T-helper 1 cell treated with Interleukin-12 subunit alpha and Interleukin-12 subunit beta and Interleukin-4 antibody, amounts not matched to agents 30 μg/mL and 1 μg/mL, for 36 hours (primary cell): Measurements from ENCODE around the gene MYH13.

Experiments used
- H3K27ac Mint-ChIP-seq: one replicate; pipeline ENCODE4 v1.8.0; 2021; ENCODE audit warnings: mild to moderate bottlenecking, mixed read lengths
- H3K27me3 Mint-ChIP-seq: one replicate; pipeline ENCODE4 v1.8.0; 2021; ENCODE audit warnings: low read depth, mixed read lengths
- H3K36me3 Mint-ChIP-seq: one replicate; pipeline ENCODE4 v1.8.0; 2021; ENCODE audit warnings: low read depth, mixed read lengths
- H3K4me1 Mint-ChIP-seq: one replicate; pipeline ENCODE4 v1.8.0; 2021; ENCODE audit warnings: low read depth, mixed read lengths
- H3K4me3 Mint-ChIP-seq: one replicate; pipeline ENCODE4 v1.8.0; 2021; ENCODE audit warnings: mild to moderate bottlenecking, moderate library complexity, mixed read lengths
- H3K9me3 Mint-ChIP-seq: one replicate; pipeline ENCODE4 v1.8.0; 2021; ENCODE audit warnings: mixed read lengths

MYH13 gene

DNA sequence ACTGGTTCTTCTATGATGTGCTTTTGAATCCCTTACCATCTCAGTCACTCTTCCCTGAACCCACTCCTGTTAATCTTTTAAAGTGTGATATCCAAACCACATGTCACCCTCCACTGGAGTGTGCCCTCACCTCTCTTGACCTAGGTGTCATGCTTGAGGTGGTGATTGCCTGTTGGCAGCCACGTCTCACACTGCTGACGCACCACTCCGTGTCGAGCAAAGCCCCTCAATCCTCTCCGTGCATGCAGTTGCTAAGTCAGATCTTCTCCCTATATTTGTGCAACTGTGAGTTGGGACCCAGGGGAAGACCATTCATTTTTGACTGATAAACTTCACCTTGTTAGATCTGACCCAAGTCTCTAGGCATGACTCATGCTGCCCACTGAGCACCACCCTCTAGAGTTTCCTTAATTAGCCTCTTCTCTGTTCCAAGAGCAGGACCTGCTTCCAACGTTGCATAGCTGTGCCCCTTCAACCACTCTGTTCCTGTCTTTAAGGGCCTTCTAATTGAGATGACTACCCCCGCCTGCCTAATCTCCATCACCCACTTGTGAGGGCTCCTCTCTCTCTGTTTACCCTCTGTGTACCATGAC lies 2.7 kb downstream of the MYH13 start:
- Mint-ChIP-seq H3K36me3 (no peaks in the 10 kb centered on the region), H3K4me3 (no peak overlapping the region), H3K4me1 (no peaks in the 10 kb centered on the region), H3K9me3 (no peaks in the 10 kb centered on the region), H3K27ac (no peak overlapping the region), H3K27me3 (no peaks in the 10 kb centered on the region)

DNA sequence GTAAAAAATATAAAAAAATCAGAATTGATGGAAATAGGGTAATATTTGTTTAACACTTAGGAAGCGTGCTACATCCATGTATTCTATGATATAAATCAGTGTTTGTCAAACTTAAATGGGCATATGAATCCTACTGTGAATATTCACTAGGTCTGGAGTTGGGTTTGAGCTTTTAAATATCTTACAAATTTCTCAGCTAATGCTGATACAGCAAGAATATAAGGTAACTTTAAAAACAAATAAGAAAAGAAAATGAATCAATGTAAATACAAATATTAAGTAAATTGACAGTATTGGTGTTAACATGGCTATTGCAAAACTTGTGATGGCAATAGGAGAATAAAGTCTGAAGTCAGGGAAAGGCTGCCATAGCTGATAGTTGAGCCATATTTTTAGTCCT lies 3.6 kb downstream of the MYH13 start:
- H3K27ac Mint-ChIP-seq: no peak overlapping the region
- no peaks in the 10 kb centered on the region for H3K36me3 Mint-ChIP-seq
- H3K27me3 Mint-ChIP-seq: no peaks in the 10 kb centered on the region
- no peaks in the 10 kb centered on the region for H3K9me3 Mint-ChIP-seq
- no peaks in the 10 kb centered on the region for H3K4me1 Mint-ChIP-seq
- no peak overlapping the region for H3K4me3 Mint-ChIP-seq

DNA sequence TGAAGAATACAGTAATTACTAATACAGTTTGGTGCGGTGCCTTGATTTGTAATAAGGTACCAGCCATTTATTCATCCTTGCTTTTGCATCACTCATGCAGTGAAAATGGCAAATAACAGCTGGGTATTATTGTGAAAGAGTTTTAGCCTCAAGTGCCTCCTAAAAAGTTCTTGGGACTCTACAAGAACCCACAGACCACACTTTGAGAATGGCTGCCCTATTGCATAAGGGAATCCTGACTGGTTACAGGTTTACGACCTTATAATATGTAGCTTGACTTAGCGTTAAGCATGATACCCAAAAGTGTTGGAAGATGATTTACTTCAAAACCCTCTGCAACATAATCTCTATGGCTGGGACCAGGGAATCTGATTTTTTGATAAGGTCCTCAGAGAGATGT lies 4.2 kb downstream of the MYH13 start:
- H3K36me3 Mint-ChIP-seq: no peaks in the 10 kb centered on the region
- no peaks in the 10 kb centered on the region for H3K27me3 Mint-ChIP-seq
- H3K4me3 Mint-ChIP-seq: no peak overlapping the region
- H3K27ac Mint-ChIP-seq: no peak overlapping the region
- no peaks in the 10 kb centered on the region for H3K9me3 Mint-ChIP-seq
- H3K4me1 Mint-ChIP-seq: no peaks in the 10 kb centered on the region

DNA sequence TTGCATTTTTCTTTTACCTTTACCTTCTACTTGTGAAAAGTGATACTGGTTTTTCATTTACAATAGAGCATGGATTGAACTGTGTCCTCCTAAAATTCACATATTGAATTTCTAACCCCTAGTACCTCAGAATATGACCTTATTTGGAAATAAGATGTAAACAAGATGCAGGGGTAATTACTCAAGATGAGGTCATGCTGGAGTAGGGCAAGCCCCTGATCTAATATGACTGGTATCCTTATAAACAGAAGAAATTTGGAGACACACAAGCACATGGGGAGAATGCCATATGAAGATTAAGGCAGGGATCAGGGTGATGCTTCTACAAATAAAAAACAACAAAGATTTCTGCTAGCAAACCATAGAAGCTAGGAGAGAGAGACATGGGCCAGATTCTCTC lies 12.2 kb downstream of the MYH13 start:
- Mint-ChIP-seq H3K4me1 (no peaks in the 10 kb centered on the region), H3K27ac (no peak overlapping the region), H3K9me3 (no peaks in the 10 kb centered on the region), H3K27me3 (no peaks in the 10 kb centered on the region), H3K36me3 (no peaks in the 10 kb centered on the region), H3K4me3 (no peak overlapping the region)

GRCh38 chr17:10357768-10358167 lies 15.0 kb downstream of the MYH13 start:
- no peaks in the 10 kb centered on the region for H3K27me3 Mint-ChIP-seq

GRCh38 chr17:10354651-10355050 lies 18.2 kb downstream of the MYH13 start:
- Mint-ChIP-seq H3K4me3 (no peak overlapping the region), H3K9me3 (peaks cover 3% of the 10 kb centered on the region), H3K27ac (no peak overlapping the region), H3K36me3 (no peaks in the 10 kb centered on the region), H3K27me3 (no peaks in the 10 kb centered on the region), H3K4me1 (no peaks in the 10 kb centered on the region)

More at GRCh38 chr17:10357768-10358167, 15.0 kb downstream of the MYH13 start:
- Mint-ChIP-seq H3K4me1 (no peaks in the 10 kb centered on the region), H3K4me3 (no peak overlapping the region), H3K36me3 (no peaks in the 10 kb centered on the region), H3K27ac (no peak overlapping the region), H3K9me3 (no peaks in the 10 kb centered on the region)

DNA sequence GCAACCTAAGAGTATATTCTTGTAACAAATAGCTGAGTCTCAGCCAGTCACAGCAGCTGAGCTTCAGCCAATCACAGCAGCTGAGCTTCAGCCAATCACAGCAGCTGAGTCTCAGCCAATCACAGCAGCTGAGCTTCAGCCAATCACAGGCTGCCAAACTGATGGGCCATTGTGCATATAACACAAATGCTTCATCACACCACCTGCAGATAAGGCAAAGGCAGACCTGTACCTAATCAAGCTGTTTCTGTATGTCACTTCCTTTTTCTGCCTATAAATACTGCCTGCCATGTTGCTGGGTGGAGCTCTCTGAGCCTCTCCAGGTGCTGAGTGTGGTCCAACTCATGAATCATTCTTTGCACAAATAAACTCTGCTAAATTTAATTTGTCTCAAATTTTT lies 19.9 kb downstream of the MYH13 start:
- no peak overlapping the region for H3K27ac Mint-ChIP-seq
- no peaks in the 10 kb centered on the region for H3K4me1 Mint-ChIP-seq
- H3K4me3 Mint-ChIP-seq: no peak overlapping the region
- no peaks in the 10 kb centered on the region for H3K36me3 Mint-ChIP-seq
- H3K9me3 Mint-ChIP-seq: peaks cover 3% of the 10 kb centered on the region
- H3K27me3 Mint-ChIP-seq: no peaks in the 10 kb centered on the region

- Mint-ChIP-seq H3K27ac (no peak overlapping the region), H3K27me3 (no peaks in the 10 kb centered on the region), H3K4me1 (no peaks in the 10 kb centered on the region), H3K4me3 (no peak overlapping the region), H3K36me3 (no peaks in the 10 kb centered on the region), H3K9me3 (peaks cover 3% of the 10 kb centered on the region)
Observed at GRCh38 chr17:10349403-10349802, 23.4 kb downstream of the MYH13 start.

DNA sequence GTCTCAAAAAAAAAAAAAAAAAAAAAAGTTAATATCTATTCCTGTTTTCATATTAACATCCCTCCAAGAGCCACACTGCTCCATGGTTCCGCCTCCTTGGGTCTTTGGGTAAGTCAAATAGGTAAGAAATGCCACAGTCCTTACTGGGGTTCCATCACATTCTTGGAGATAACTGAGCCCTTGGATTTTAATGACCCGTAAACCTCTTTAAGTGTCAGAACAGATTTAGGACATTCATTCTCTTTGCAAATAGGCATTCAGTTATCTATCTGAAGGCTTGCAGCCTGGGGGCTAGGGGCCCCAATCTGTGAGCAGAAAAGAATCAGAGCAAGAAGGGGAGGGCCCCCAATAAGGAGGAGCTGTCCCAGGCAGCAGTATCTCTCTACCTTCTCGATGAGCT lies 28.0 kb downstream of the MYH13 start:
- Mint-ChIP-seq H3K27ac (no peak overlapping the region), H3K36me3 (no peaks in the 10 kb centered on the region), H3K27me3 (no peaks in the 10 kb centered on the region), H3K4me3 (no peak overlapping the region), H3K9me3 (no peaks in the 10 kb centered on the region), H3K4me1 (no peaks in the 10 kb centered on the region)

DNA sequence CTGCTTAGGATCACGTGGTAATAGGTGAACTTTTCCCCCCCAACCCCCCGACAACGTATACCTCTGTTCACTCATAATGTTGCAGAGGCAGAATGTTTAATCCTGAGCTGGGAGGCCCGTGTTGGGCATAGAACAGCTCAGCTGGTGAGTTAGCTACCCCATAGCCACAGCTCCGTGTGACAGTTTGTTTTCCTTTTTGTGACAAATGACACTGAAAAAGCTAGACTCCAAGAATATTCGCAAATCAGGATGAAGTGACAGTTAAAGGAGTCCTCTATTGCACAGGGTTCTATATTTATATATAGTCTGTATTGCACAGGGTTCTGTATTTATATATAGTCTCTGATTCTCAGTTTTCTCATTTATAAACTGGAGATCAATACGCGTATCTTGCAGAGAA lies 33.8 kb downstream of the MYH13 start:
- H3K27me3 Mint-ChIP-seq: no peaks in the 10 kb centered on the region
- H3K36me3 Mint-ChIP-seq: no peaks in the 10 kb centered on the region
- H3K9me3 Mint-ChIP-seq: no peaks in the 10 kb centered on the region
- H3K4me3 Mint-ChIP-seq: no peak overlapping the region
- no peak overlapping the region for H3K27ac Mint-ChIP-seq
- no peaks in the 10 kb centered on the region for H3K4me1 Mint-ChIP-seq

- Mint-ChIP-seq H3K4me1 (no peaks in the 10 kb centered on the region), H3K36me3 (no peaks in the 10 kb centered on the region), H3K4me3 (no peak overlapping the region)
Observed at GRCh38 chr17:10337976-10338375, 34.8 kb downstream of the MYH13 start.

GRCh38 chr17:10337136-10337535 lies 35.7 kb downstream of the MYH13 start:
- Mint-ChIP-seq H3K36me3 (no peaks in the 10 kb centered on the region), H3K4me3 (no peak overlapping the region), H3K9me3 (no peaks in the 10 kb centered on the region), H3K27ac (no peak overlapping the region), H3K27me3 (no peaks in the 10 kb centered on the region), H3K4me1 (no peaks in the 10 kb centered on the region)

More at GRCh38 chr17:10337976-10338375, 34.8 kb downstream of the MYH13 start:
- no peaks in the 10 kb centered on the region for H3K27me3 Mint-ChIP-seq
- H3K27ac Mint-ChIP-seq: no peak overlapping the region
- H3K9me3 Mint-ChIP-seq: no peaks in the 10 kb centered on the region

- Mint-ChIP-seq H3K4me3 (no peak overlapping the region), H3K27ac (no peak overlapping the region), H3K4me1 (no peaks in the 10 kb centered on the region), H3K27me3 (no peaks in the 10 kb centered on the region), H3K9me3 (no peaks in the 10 kb centered on the region), H3K36me3 (no peaks in the 10 kb centered on the region)
Observed at GRCh38 chr17:10336393-10336792, 36.4 kb downstream of the MYH13 start.

DNA sequence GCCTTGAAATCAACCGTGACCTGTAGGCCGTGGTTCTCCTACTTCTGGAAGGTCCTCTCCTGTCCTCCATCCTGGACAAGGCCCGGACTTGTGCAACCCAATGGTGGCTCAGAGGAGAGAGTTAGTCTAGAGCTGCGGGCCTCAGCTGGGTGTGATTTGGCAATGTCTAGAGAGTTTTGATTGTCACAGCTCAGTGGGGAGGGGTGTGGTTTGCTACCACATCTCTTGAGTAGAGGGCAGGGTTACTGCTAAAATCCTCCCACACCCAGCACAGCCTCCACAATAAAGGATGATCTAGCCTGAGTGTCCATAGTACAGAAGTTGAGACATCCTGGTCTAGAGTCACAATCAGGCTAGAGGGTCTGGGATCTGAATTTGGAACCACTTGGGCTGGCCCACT lies 40.3 kb downstream of the MYH13 start:
- H3K4me3 Mint-ChIP-seq: no peak overlapping the region
- no peaks in the 10 kb centered on the region for H3K4me1 Mint-ChIP-seq
- no peaks in the 10 kb centered on the region for H3K36me3 Mint-ChIP-seq
- H3K27me3 Mint-ChIP-seq: no peaks in the 10 kb centered on the region
- H3K9me3 Mint-ChIP-seq: no peaks in the 10 kb centered on the region
- no peak overlapping the region for H3K27ac Mint-ChIP-seq

DNA sequence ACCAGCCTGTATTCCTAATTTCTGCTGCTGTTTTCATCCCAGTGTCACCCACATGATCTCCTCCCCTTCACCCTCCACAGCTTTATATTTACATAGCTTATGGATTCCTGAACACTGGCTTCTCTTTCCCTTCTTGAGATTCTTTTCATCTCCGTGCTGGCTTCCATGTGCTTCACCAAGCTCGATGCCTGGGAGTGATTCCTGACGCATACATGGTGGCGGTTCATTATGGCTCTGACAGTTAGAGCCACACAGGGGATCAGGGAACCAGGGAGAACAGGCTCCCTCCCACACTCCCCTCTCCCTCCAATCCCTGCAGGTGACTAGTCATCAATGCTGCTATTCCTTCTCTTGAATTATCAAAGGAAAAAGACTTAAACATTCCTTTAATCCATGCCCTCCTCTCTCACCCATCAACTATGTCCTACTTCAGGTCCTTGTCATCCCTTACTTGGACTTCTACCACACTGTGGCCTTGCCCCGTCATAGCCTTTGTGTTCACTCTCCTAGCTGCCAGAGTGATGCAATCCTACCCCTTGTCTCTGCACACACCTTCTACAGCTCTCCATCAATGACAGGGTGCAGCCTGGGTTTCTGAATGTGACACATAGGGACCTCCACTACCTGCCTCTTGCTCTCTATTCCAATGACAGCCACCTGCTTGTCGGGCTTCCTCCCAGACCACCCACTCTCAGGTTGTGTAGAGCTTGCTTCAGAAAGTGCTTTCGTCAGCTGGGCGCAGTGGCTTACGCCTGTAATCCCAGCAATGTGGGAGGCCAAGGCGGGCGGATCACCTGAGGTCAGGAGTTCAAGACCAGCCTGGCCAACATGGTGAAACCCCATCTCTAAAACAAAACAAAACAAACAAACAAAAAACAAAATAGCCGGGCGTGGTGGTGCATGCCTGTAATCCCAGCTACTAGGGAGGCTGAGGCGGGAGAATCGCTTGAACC lies 43.6 kb downstream of the MYH13 start:
- Mint-ChIP-seq H3K4me1 (no peaks in the 10 kb centered on the region), H3K27me3 (no peaks in the 10 kb centered on the region), H3K4me3 (no peak overlapping the region), H3K9me3 (no peaks in the 10 kb centered on the region), H3K36me3 (no peaks in the 10 kb centered on the region), H3K27ac (no peak overlapping the region)
